Pulmonary artery endothelial cell (primary cell): Measurements from ENCODE around the gene SYT15. TPM values are rescaled to one million over a fixed set of nuclear protein-coding genes. Genes with fewer than 3 reads are reported as not detected.
"Not testable (repeated sequence)": the region's sequence is repeated elsewhere in the genome, so short reads cannot be mapped to it uniquely, and the experiment has no call there.

Experiments
- DNase-seq: peaks from one replicate; pipeline ENCODE4 v3.0.0-alpha.2; 2011; ENCODE audit warnings: low read depth, low spot score
- total RNA-seq: library from RNA; depleted of rRNA; stranded (reverse); fragments of >200 nt; gene quantifications from 2 replicates; pipeline ENCODE4 v1.2.3, GENCODE V29; 2014

The SYT15 gene
- 0.07 and 0.21 TPM in 2 replicates for total RNA-seq

GRCh38 chr10:46578474-46579178 is at the start of gene SYT15:
Gene SYT15 (plus strand): TSS chr10:46579128. CDS start chr10:46579169, 41 bp downstream.
- DNase-seq: not testable (repeated sequence)

- not testable (repeated sequence) for DNase-seq
These were observed 49.2 kb upstream of the SYT15 start for GRCh38 chr10:46529742-46530141.

GRCh38 chr10:46530249-46531186 is 48.4 kb upstream of the SYT15 start:
- no peak for DNase-seq

GRCh38 chr10:46532256-46532655 is 46.7 kb upstream of the SYT15 start:
- DNase-seq: not testable (repeated sequence)

- DNase-seq: no peak
These were observed 44.0 kb upstream of the SYT15 start for GRCh38 chr10:46534828-46535524.

- DNase-seq: no peak
These were observed 42.8 kb upstream of the SYT15 start for GRCh38 chr10:46536171-46536570.

GRCh38 chr10:46536781-46537180 is 42.1 kb upstream of the SYT15 start:
- DNase-seq: no peak

- DNase-seq: no peak
These were observed 41.6 kb upstream of the SYT15 start for GRCh38 chr10:46537309-46537708.

- DNase-seq: no peak
These were observed 40.8 kb upstream of the SYT15 start for GRCh38 chr10:46538155-46538554.

- DNase-seq: no peak
These were observed 40.1 kb upstream of the SYT15 start for GRCh38 chr10:46538717-46539426.

- no peak for DNase-seq
These were observed 39.1 kb upstream of the SYT15 start for GRCh38 chr10:46539596-46540411.

GRCh38 chr10:46540412-46541016 is 38.4 kb upstream of the SYT15 start:
- DNase-seq: no peak

- no peak for DNase-seq
These were observed 37.8 kb upstream of the SYT15 start for GRCh38 chr10:46541017-46541661.

- no peak for DNase-seq
These were observed 37.0 kb upstream of the SYT15 start for GRCh38 chr10:46541735-46542566.

GRCh38 chr10:46542567-46543465 is 36.1 kb upstream of the SYT15 start:
- no peak for DNase-seq

GRCh38 chr10:46543466-46544377 is 35.2 kb upstream of the SYT15 start:
- DNase-seq: no peak
